K562 treated with DMSO at 1 percent for 24 hours (cell line): ENCODE measurements around the gene RETNLB. TPM values are rescaled to one million over a fixed set of nuclear protein-coding genes. Genes with fewer than 3 reads are reported as not detected.

Source experiments
- total RNA-seq: library from RNA; unstranded; fragments of 300-600 nt; gene quantifications from 2 replicates; pipeline ENCODE4 v1.2.3, GENCODE V29; 2022; ENCODE audit warnings: low read depth; ENCODE audit not compliant: insufficient read depth

The RETNLB gene
- total RNA-seq: not detected in 2 replicates

GRCh38 chr3:108757404-108757982, at the start of gene RETNLB:
Gene RETNLB, minus strand, starts transcription at chr3:108757410. Its CDS starts 225 bp downstream, at chr3:108757185.

Other genes starting within 250 kb of the RETNLB start
- gene MYH15, start 246.8 kb downstream of the RETNLB start, total RNA-seq: 1.3 and 1.5 TPM in 2 replicates
- 7.0 and 7.7 TPM in 2 replicates for gene CIP2A, start 168.0 kb downstream of the RETNLB start, total RNA-seq
- gene DZIP3, start 167.7 kb downstream of the RETNLB start, total RNA-seq: 4.2 and 4.3 TPM in 2 replicates
- gene TRAT1, start 65.4 kb upstream of the RETNLB start, total RNA-seq: not detected in 2 replicates
- gene GUCA1C, start 196.5 kb upstream of the RETNLB start, total RNA-seq: not detected in 2 replicates